Adipose tissue (tissue), 3 donors: ENCODE results near the gene CAMKK1. TPM values are rescaled to one million over a fixed set of nuclear protein-coding genes. Genes with fewer than 3 reads are reported as not detected.

ENCODE experiments used
- polyA plus RNA-seq, 3 donors: library from polyadenylated mRNA; stranded (reverse); fragments of 200-250 nt; gene quantifications; one replicate each; pipeline ENCODE4 v1.2.3, GENCODE V29; 2013
- donor health status: healthy with polysubstance abuse.
- donor health status: Bipolar disorder and iron deficiency.
- donor health status: healthy.

CAMKK1 gene
- polyA plus RNA-seq, 3 donors: 3.5 to 6.9 (median 6.1) TPM

Other genes with a start within 250 kb of the CAMKK1 start
- 100 to 1,000 TPM in 1 of 3 donors, 10 to 100 TPM in 2; 54.3 to 172 (median 92.1) TPM for gene TAX1BP3, start 224.5 kb downstream of the CAMKK1 start, polyA plus RNA-seq
- gene EMC6, start 224.2 kb downstream of the CAMKK1 start, polyA plus RNA-seq: 10 to 100 TPM; 47.2 to 77.4 (median 47.5) TPM
- 1 to 10 TPM in 2 of 3 donors, under 1 TPM in 1; 0.45 to 2.1 (median 1.1) TPM for gene P2RX5, start 196.9 kb downstream of the CAMKK1 start, polyA plus RNA-seq
- gene HASPIN, start 169.2 kb downstream of the CAMKK1 start, polyA plus RNA-seq: under 1 TPM; 0.06 to 0.22 (median 0.12) TPM
- 10 to 100 TPM; 17.2 to 47.0 (median 41.3) TPM for gene ITGAE, start 91.9 kb downstream of the CAMKK1 start, polyA plus RNA-seq
- gene NCBP3, start 46.8 kb downstream of the CAMKK1 start, polyA plus RNA-seq: 10 to 100 TPM; 13.0 to 18.2 (median 15.1) TPM
- gene P2RX1, start 23.4 kb upstream of the CAMKK1 start, polyA plus RNA-seq: 10 to 100 TPM in 1 of 3 donors, 1 to 10 TPM in 1, under 1 TPM in 1; 0.34 to 18.9 (median 3.3) TPM
- gene ATP2A3, start 71.4 kb upstream of the CAMKK1 start, polyA plus RNA-seq: 10 to 100 TPM; 10.5 to 17.4 (median 13.6) TPM
- gene ZZEF1, start 250.0 kb upstream of the CAMKK1 start, polyA plus RNA-seq: 10 to 100 TPM; 11.8 to 13.7 (median 12.4) TPM